ENCODE measurements around the gene USP32.

The USP32 gene

DNA sequence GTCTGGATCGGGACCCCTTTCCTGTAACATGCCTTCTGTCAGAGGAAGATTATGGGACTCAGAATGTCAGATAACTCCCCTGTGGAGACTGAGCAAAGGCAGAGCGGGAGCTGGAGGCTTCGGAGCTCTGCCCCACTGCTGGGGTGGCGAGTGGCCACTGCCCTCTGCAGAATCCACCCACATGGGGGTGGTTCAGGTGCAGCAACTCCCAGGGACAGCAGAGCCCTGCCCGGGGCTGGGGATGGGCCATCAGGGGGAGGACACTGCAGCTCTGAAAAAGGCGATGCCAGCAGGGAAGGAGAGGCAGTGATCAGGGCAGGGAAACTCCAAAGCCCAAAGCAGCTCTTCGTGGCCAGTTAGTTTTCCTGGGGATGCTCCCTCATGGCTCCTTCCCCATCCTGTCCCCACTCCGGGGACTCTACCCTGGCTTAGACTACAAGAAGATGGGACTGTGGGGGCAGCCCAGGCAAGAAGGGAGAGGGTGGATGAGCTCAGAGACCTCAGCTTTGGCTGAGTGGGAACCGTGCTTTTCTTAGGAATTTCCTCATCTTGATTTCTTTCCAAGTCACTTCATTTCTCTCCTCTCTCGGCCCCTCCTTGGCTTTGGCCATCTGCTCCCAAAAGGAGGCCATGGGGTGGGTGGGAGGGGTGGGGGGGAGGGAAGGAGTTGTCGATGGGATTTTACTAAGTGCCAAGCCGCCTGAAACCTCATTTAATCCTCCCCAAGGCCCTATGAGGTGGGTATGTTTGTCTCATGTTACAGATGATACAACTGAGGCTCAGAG, 238.1 kb downstream of the USP32 start:
- TF ChIP-seq, protein P1, sequence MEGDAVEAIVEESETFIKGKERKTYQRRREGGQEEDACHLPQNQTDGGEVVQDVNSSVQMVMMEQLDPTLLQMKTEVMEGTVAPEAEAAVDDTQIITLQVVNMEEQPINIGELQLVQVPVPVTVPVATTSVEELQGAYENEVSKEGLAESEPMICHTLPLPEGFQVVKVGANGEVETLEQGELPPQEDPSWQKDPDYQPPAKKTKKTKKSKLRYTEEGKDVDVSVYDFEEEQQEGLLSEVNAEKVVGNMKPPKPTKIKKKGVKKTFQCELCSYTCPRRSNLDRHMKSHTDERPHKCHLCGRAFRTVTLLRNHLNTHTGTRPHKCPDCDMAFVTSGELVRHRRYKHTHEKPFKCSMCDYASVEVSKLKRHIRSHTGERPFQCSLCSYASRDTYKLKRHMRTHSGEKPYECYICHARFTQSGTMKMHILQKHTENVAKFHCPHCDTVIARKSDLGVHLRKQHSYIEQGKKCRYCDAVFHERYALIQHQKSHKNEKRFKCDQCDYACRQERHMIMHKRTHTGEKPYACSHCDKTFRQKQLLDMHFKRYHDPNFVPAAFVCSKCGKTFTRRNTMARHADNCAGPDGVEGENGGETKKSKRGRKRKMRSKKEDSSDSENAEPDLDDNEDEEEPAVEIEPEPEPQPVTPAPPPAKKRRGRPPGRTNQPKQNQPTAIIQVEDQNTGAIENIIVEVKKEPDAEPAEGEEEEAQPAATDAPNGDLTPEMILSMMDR (IDR thresholded peaks at IDR 0.05; ENCODE audit: extremely low read depth, missing control alignments): no peak
- no peak for DNase-seq (ENCODE audit: low spot score)

DNA sequence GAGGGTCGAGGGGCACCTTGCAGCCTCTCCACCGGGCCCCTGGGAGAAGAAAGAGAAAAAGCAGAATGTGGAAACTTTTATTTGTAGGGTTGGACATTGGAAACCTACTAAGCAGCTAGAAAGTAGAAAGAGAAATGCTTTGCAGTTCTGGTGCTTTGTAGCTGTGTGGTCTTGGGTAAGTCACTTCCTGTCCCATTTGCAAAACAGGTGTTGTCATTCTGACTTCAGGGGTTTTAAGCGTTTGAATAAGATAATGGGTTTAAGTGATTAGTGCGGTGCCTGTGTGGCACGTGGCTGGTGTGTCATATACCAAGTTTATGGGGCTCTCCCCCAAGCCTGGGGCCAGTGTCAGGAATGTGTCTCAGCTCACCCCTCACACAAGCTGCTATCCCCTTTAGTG, 240.6 kb downstream of the USP32 start:
- TF ChIP-seq, protein P1 (IDR thresholded peaks at IDR 0.05; ENCODE audit: extremely low read depth, missing control alignments): no peak
- DNase-seq (ENCODE audit: low spot score): peak; percentile 63

DNA sequence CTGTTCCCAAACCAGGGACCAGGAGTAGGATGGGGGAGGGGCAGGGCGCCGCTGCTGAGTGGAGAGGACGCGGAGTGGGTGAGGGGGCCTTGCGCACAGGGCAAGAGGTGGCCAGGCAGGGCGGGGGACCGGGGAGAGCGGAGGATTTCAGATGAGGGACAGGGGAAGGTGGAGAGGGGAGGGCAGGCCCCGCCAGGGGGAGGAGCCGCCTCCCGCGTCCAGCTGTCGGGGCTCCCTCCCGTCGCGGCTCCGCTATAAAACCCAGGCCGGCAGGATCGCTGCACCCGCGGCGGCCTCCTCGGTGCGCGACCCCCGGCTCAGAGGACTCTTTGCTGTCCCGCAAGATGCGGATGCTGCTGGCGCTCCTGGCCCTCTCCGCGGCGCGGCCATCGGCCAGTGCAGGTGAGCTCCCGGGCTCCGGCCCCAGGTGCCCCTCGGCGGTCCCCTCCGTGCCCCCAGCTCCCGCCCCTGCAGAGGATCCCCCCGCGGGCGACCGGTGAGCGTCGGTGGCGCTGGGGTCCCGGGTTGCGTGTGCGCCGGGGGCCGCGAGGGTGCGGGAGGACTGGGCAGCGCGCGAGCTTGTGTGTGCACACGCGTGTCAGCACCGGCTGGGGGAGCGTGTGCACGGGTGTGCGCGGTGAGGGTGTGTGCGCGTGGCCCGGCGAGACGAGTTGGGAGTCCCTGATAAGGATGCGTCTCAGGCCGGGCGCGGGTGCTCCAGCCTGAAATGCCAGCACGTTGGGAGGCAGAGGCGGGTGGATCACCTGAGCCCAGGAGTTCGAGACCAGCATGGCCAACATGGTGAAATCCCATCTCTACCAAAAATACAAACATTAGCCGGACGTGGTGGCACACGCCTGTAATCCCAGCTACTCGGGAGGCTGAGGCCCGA, 242.0 kb downstream of the USP32 start, which contains the start of gene CA4:
TSS of gene CA4 (plus strand) at position 283 of the 892 bp plus-strand sequence. CDS start at position 345, 62 bp downstream.
- DNase-seq (ENCODE audit: low spot score): no peak
- TF ChIP-seq, protein P1 (IDR thresholded peaks at IDR 0.05; ENCODE audit: extremely low read depth, missing control alignments): no peak

DNA sequence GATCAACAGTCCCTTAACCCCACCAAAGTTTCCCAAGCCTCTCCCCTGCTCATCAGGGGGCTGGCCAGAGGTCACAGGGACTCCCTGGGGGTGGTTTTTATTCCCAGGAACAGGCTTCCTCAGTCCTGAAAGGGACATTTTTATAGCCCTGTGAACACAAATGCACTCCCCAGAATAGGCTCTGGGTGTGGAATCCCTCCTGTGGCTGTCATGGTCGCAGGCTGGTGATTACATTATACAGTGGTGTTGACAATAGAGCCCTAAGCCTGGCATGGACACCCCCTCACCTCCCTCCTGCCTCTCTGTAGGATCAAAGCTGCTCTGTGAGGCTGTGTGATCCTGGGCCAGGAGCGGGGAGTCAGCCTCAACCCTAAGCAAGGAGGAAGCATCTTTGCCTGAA, 243.6 kb downstream of the USP32 start:
- TF ChIP-seq, protein P1 (IDR thresholded peaks at IDR 0.05; ENCODE audit: extremely low read depth, missing control alignments): no peak
- no peak for DNase-seq (ENCODE audit: low spot score)

DNA sequence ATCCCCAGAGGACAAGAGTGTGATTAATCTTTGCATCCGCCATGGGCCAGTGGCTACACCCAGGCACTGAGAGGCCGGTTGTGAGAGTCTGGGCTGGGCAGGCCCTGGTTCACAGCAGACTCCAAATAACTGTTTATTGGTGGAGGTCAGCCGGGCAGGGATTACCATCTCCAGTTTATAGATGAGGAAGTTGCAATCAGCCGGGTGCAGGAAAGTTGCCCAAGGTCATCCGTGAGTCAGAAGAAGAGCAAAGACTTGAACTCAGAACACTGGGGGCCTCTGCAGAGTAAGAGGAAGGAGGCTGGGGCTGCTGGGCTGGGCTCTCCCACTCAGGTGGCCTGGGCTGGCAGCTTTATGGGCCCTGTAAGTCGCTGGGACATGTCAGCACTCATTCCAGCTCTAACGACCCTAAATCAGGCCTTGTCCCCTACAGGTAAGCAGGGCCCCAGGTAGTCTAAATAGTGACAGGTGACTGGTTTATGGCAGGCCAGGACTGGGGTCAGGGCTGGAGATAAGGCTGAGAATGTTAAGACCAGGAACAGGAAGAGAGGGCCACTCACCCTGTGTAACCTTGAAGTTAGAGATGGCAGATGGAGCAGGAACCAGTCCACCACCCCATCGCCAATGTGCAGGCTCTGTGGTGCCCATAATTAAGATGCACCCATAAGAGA, 244.2 kb downstream of the USP32 start:
- no peak for DNase-seq (ENCODE audit: low spot score)

DNA sequence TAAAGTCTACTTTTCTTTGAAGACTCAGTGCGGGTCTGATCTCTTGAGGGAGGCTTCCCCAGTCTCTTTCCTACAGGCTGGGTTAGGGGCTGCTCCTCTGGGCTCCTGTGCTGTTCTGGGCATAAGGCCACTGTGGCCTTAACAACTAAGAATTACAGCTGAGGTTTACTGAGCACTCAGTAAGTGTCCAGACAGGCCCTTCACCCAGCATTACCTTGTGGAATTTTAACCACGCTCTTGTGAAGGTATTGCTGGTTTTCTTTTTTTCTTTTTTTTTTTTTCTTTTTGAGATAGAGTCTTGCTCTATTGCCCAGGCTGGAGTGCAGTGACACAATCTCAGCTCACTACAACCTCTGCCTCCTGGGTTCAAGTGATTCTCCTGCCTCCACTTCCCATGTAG, 245.7 kb downstream of the USP32 start:
- no peak for DNase-seq (ENCODE audit: low spot score)
- TF ChIP-seq, protein P1 (IDR thresholded peaks at IDR 0.05; ENCODE audit: extremely low read depth, missing control alignments): no peak

More for the DNA sequence above, 244.2 kb downstream of the USP32 start:
- TF ChIP-seq, protein P1 (IDR thresholded peaks at IDR 0.05; ENCODE audit: extremely low read depth, missing control alignments): no peak
